Lower leg skin (tissue), 4 donors: ENCODE data around the gene ACYP2. TPM values are rescaled to one million over a fixed set of nuclear protein-coding genes. Genes with fewer than 3 reads are reported as not detected.
"Not testable (repeated sequence)": the region's sequence is repeated elsewhere in the genome, so short reads cannot be mapped to it uniquely, and the experiment has no call there.

Experiments used
- DNase-seq, 2 donors: peaks; one replicate each; pipeline ENCODE4 v3.0.0-alpha.2; 2019; ENCODE audit warnings: low spot score in 2 of 2
- H3K4me3 ChIP-seq: fragments of 200-600 bp; sonication (generic); 2 replicates; pipeline ENCODE4 v1.5.1; 2017; ENCODE audit warnings: mild to moderate bottlenecking, low read depth; ENCODE audit not compliant: poor library complexity, severe bottlenecking
- POLR2A ChIP-seq, 2 donors: fragments of 450-650 bp; IDR thresholded peaks; one replicate each; pipeline ENCODE4 v1.6.1; 2016 to 2017; ENCODE audit warnings: antibody characterized with exemption in 2 of 2, mild to moderate bottlenecking in 1 of 2, moderate library complexity in 1 of 2
- WGBS, 2 donors: methylation state at CpG; one replicate each; pipeline ENCODE4 v1.1.5; 2018; 5-methylcytosine and 5-hydroxymethylcytosine counted together
- intact Hi-C: fragments of 100-400 bp; cut with DNase I; formaldehyde crosslinking; loops from one replicate; pipeline ENCODE4 v1.15.0; 2023; ENCODE audit warnings: low total_unique reads
- total RNA-seq, 4 donors: library from RNA; depleted of rRNA; stranded (reverse); fragments of >200 nt; gene quantifications; one replicate each; pipeline ENCODE4 v1.1.0, GENCODE V29; 2016
- TF ChIP-seq, protein P1 (sequence below), 3 donors: fragments of 450-650 bp; IDR thresholded peaks; one replicate each; pipeline ENCODE4 v1.5.1; 2016; ENCODE audit warnings: antibody characterized with exemption in 3 of 3, mild to moderate bottlenecking in 3 of 3, moderate library complexity in 2 of 3

The ACYP2 gene
- total RNA-seq = 10 to 100 TPM; 11.4 to 15.6 (median 12.5) TPM

DNA sequence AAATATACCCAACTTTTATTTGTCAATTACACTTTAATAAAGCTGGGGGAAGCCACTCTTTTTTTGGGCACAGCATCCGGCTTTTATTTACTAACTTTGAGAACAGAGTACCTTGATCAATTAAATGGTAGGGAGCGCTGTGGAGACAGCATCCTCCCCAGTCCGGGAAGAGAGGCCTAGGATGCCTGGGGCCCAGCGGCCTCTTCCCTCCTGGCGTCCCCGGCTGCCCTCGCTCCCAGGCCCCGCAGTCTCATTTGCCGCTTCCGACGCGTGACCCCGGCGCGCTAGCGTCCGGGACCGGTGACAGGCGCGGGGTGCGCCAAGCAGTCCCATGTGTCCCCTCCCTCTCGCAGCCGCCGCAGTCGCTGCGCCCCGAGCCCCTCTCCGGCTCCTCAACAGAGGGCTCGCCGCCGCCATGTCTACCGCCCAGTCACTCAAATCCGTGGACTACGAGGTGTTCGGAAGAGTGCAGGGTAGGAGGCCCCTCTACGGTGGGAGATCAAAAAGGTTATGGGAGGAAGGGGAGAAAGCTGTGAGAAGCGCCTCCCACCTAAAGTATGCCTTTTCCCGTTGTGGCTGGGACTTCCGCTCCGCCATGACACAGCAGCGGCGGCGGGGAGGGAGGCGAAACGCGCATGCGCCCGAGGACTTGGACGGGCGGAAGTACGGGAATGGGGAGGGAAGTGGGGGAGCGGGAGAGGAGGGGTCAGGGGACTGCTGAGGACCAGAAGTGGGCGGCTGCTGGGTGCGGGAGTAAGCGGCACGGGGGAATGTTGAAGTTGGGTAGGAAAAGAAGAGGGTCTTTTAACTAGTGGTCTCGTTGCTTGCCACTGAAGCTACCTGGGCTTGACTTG lies at the start of gene ACYP2:
TSS of gene ACYP2 (plus strand) at position 332 of the 854 bp plus-strand sequence.
- DNase-seq = peak; percentile 94 to 99
- H3K4me3 ChIP-seq = peak within 1 kb of the TSS; percentile 78
- WGBS, 2 donors = 1% methylated on average over 49 to 57 of the region's 57 CpGs
- TF ChIP-seq POLR2A (IDR thresholded peaks at IDR 0.05) = peak in 1 of 2 donors; percentile 20
- TF ChIP-seq, protein P1, sequence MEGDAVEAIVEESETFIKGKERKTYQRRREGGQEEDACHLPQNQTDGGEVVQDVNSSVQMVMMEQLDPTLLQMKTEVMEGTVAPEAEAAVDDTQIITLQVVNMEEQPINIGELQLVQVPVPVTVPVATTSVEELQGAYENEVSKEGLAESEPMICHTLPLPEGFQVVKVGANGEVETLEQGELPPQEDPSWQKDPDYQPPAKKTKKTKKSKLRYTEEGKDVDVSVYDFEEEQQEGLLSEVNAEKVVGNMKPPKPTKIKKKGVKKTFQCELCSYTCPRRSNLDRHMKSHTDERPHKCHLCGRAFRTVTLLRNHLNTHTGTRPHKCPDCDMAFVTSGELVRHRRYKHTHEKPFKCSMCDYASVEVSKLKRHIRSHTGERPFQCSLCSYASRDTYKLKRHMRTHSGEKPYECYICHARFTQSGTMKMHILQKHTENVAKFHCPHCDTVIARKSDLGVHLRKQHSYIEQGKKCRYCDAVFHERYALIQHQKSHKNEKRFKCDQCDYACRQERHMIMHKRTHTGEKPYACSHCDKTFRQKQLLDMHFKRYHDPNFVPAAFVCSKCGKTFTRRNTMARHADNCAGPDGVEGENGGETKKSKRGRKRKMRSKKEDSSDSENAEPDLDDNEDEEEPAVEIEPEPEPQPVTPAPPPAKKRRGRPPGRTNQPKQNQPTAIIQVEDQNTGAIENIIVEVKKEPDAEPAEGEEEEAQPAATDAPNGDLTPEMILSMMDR (IDR thresholded peaks at IDR 0.05) = no peak
- intact Hi-C loops = no loop called here

DNA sequence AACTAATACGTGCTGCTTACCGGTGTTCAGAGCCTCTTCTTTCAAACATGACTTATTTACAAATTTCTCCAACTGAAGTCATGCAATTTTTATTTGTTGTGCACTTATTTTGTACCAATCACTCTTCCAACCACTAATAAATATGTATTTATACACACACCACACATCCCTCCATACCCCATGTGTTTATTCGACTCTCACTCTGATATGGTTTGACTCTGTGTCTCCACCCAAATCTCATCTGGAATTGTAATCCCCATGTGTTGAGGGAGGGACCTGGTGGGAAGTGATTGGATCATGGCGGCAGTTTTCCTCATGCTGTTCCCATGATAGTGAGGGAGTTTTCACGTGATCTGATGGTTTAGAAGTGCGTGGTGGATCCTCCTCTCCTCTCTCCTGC lies 49.5 kb upstream of the ACYP2 start:
- H3K4me3 ChIP-seq = no peak overlapping the region
- intact Hi-C loops = no loop called here
- WGBS, 2 donors = 85 to 90% methylated on average over 6 of the region's 6 CpGs
- DNase-seq = no peak
- TF ChIP-seq, protein P1 (IDR thresholded peaks at IDR 0.05) = no peak
- no peak for TF ChIP-seq POLR2A (IDR thresholded peaks at IDR 0.05)

DNA sequence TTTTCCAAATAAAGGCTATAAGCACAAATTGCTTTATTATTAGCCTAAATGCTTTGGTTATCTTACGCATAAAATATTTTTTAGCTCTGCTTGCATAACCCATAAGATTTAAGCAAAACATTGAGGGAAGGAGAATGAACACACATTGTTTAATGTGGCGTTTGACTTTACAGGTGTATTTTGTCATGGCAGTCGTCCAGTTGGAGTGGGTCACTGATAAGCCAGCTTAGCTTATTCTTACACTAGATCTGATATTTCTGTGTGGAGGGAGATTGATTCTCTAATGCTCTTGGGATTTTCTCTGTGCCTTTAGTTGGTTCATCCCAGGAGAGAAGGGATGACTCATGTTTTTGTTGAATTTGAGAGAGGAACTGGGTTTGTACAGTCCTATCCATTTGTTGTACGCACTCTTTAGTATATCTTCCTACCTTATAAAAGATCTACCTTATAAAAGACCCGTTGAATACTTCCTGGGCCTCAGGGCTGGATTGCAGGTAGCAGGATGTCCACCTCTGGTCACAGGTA lies 47.5 kb upstream of the ACYP2 start:
- H3K4me3 ChIP-seq = no peak overlapping the region
- no peak for DNase-seq
- 92 to 93% methylated on average over 5 of the region's 5 CpGs for WGBS, 2 donors
- intact Hi-C loops = no loop called here
- TF ChIP-seq, protein P1 (IDR thresholded peaks at IDR 0.05) = no peak
- no peak for TF ChIP-seq POLR2A (IDR thresholded peaks at IDR 0.05)

DNA sequence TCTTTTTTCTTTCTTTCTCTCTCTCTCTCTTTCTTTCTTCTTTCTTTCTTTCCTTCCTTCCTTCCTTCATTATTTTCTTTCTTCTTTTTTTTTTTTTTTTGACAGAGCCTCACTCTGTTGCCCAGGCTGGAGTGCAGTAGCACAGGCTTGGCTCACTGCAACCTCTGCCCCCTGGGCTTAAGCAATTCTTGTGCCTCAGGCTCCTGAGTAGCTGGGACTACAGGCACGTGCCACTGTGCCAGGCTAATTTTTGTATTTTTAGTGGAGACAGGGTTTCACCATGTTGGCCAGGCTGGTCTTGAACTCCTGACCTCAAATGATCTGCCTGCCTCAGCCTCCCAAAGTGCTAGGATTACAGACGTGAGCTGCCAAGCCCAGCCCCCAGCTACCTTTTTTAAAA lies 42.9 kb upstream of the ACYP2 start:
- H3K4me3 ChIP-seq, intact Hi-C loops, DNase-seq: not testable (repeated sequence)
- 50 to 61% methylated on average over 2 of the region's 2 CpGs for WGBS, 2 donors

DNA sequence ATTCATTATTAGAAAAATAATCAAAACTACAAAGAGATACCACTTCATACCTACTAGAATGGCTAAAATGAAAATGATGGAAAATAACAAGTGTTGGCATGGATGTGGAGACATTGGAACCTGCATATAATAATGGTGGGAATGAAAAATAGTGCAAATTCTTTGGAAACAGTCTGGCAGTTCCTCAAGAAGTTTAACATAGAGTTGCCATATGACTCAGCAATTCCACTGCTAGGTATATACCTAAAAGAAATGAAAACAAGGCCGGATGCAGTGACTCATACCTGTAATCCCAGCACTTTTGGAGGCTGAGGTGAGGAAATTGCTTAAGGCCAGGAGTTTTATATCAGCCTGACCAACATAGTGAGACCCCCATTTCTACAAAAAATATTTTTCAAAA lies 41.6 kb upstream of the ACYP2 start:
- WGBS, 2 donors = 43 to 60% methylated on average over 1 of the region's 1 CpG
- intact Hi-C loops = no loop called here
- H3K4me3 ChIP-seq = no peak overlapping the region
- DNase-seq = no peak
- TF ChIP-seq, protein P1 (IDR thresholded peaks at IDR 0.05) = no peak
- TF ChIP-seq POLR2A (IDR thresholded peaks at IDR 0.05) = no peak

DNA sequence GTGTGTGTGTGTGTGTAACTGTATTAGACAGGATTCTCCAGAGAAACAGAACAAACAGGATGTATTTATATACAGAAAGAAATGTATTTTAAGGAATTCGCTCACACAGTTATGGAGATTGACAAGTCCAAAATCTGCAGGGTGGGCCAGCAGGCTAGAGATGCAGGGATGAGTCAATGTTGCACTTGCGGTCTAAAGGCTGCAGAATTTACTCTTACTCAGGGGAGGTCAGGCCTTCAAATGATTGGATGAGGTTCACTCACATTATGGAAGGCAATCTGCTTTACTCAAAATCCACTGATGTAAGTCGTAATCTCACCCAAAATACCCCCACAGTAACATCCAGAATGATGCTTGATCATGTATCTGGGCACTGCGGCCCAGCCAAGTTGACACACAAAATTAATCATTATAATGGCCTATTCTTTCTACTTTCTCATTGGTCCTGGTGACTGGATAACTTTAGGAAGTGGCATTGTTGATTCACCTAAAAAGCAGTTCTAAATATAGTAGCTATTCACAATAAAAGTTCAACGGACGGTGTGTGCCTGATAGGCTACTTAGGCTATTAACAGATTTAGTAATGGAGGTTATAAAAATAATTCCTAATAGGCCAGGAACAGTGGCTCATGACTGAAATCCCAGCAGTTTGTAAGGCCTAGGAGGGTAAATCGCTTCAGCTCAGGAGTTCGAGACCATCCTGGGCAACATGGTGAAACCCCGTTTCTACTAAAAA lies 40.6 kb upstream of the ACYP2 start:
- TF ChIP-seq, protein P1 (IDR thresholded peaks at IDR 0.05) = no peak
- TF ChIP-seq POLR2A (IDR thresholded peaks at IDR 0.05) = no peak
- intact Hi-C loops = no loop called here
- no peak overlapping the region for H3K4me3 ChIP-seq
- 91 to 92% methylated on average over 9 of the region's 9 CpGs for WGBS, 2 donors
- DNase-seq = no peak
